HL-60 (cell line): Measurements from ENCODE around the gene CANX.

Experiments
- GABPA ChIP-seq: IDR thresholded peaks from 2 replicates; pipeline ENCODE4 v1.6.1; 2012; ENCODE audit warnings: low read depth
- POLR2AphosphoS5 ChIP-seq: IDR thresholded peaks from 2 replicates; pipeline ENCODE4 v1.6.1; 2012; ENCODE audit warnings: low read depth
- TF ChIP-seq, protein P1 (sequence below): IDR thresholded peaks from one replicate; pipeline ENCODE4 v1.5.1; 2011; ENCODE audit warnings: low read length, control low read depth, inconsistent platforms; ENCODE audit not compliant: insufficient read depth
- TF ChIP-seq, protein P2 (sequence below): IDR thresholded peaks from 2 replicates; pipeline ENCODE4 v1.6.1; 2012; ENCODE audit warnings: low read depth; ENCODE audit not compliant: insufficient replicate concordance

DNA sequence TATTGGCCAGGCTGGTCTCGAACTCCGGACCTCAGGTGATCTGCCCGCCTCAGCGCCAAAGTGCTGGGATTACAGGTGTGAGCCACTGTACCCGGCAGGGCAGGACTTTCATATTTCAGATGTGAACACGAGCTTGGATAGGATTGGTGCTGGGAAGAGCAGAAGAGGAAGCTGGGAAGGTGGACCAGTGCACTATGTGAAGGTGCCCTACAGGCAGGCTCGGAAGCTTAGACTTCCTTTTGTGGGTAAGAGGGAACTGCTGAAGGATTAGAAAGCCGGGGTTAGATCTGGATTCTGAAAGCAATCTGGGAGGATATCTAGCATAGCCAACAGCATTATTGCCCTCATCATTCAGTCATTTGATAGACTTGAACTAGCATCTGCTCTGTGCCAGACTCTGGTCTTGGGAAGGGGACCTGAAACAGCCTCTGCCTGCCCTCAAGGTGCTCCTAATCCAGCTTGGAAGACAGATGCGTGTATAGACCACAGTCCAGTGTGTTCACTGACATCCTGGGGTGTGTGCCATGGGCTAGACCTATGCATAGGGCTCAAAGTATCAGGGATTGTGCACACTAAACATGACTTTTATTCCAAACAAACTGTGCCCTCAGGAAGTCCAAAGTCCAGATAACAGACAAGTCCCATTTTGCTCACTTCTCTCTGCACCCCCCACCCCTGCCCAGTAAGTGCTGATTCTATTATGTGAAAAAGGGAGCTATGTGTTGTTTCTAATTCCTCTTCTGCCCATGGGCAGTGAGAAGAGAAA is 18.6 kb upstream of the CANX start:
- TF ChIP-seq, protein P1, sequence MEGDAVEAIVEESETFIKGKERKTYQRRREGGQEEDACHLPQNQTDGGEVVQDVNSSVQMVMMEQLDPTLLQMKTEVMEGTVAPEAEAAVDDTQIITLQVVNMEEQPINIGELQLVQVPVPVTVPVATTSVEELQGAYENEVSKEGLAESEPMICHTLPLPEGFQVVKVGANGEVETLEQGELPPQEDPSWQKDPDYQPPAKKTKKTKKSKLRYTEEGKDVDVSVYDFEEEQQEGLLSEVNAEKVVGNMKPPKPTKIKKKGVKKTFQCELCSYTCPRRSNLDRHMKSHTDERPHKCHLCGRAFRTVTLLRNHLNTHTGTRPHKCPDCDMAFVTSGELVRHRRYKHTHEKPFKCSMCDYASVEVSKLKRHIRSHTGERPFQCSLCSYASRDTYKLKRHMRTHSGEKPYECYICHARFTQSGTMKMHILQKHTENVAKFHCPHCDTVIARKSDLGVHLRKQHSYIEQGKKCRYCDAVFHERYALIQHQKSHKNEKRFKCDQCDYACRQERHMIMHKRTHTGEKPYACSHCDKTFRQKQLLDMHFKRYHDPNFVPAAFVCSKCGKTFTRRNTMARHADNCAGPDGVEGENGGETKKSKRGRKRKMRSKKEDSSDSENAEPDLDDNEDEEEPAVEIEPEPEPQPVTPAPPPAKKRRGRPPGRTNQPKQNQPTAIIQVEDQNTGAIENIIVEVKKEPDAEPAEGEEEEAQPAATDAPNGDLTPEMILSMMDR, result no peak
- TF ChIP-seq, protein P2, sequence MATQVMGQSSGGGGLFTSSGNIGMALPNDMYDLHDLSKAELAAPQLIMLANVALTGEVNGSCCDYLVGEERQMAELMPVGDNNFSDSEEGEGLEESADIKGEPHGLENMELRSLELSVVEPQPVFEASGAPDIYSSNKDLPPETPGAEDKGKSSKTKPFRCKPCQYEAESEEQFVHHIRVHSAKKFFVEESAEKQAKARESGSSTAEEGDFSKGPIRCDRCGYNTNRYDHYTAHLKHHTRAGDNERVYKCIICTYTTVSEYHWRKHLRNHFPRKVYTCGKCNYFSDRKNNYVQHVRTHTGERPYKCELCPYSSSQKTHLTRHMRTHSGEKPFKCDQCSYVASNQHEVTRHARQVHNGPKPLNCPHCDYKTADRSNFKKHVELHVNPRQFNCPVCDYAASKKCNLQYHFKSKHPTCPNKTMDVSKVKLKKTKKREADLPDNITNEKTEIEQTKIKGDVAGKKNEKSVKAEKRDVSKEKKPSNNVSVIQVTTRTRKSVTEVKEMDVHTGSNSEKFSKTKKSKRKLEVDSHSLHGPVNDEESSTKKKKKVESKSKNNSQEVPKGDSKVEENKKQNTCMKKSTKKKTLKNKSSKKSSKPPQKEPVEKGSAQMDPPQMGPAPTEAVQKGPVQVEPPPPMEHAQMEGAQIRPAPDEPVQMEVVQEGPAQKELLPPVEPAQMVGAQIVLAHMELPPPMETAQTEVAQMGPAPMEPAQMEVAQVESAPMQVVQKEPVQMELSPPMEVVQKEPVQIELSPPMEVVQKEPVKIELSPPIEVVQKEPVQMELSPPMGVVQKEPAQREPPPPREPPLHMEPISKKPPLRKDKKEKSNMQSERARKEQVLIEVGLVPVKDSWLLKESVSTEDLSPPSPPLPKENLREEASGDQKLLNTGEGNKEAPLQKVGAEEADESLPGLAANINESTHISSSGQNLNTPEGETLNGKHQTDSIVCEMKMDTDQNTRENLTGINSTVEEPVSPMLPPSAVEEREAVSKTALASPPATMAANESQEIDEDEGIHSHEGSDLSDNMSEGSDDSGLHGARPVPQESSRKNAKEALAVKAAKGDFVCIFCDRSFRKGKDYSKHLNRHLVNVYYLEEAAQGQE, result no peak
- no peak for TF ChIP-seq GABPA
- no peak for TF ChIP-seq POLR2AphosphoS5
